PFSK-1 (cell line): ENCODE measurements around the gene PLPPR5. TPM values are rescaled to one million over a fixed set of nuclear protein-coding genes. Genes with fewer than 3 reads are reported as not detected.

Experiments
- FOXP2 ChIP-seq: optimal IDR thresholded peaks from 2 replicates; pipeline ENCODE3; 2011; ENCODE audit warnings: borderline replicate concordance, control low read depth, inconsistent platforms; ENCODE audit not compliant: insufficient read depth; ENCODE audit errors: extremely low read length, extremely low read depth
- POLR2AphosphoS5 ChIP-seq: IDR thresholded peaks from 2 replicates; pipeline ENCODE4 v1.6.1; 2012; ENCODE audit warnings: low read depth, mild to moderate bottlenecking, control low read depth, low read length, moderate library complexity
- REST ChIP-seq, 2 experiments: IDR thresholded peaks; 2 replicates each; pipeline versions ENCODE4 v1.6.1 to v1.8.0; 2011 to 2012; ENCODE audit warnings: low read depth in 2 of 2, low read length in 2 of 2, control low read depth in 1 of 2, inconsistent platforms in 1 of 2, mild to moderate bottlenecking in 1 of 2, moderate library complexity in 1 of 2; ENCODE audit not compliant: insufficient read depth in 1 of 2
- SIN3A ChIP-seq: IDR thresholded peaks from 2 replicates; pipeline ENCODE4 v1.6.1; 2012; ENCODE audit warnings: mild to moderate bottlenecking, low read length, moderate library complexity, borderline replicate concordance; ENCODE audit not compliant: insufficient read depth
- TAF1 ChIP-seq: IDR thresholded peaks from 2 replicates; pipeline ENCODE4 v1.6.1; 2012; ENCODE audit warnings: low read length, control low read depth, borderline replicate concordance; ENCODE audit not compliant: insufficient read depth
- polyA plus RNA-seq: library from polyadenylated mRNA; unstranded; fragments of >200 nt; gene quantifications from one replicate; pipeline ENCODE4 v1.2.1, GENCODE V29; 2012; ENCODE audit warnings: low read depth, missing spikeins; ENCODE audit not compliant: insufficient read length

The PLPPR5 gene, protein sequence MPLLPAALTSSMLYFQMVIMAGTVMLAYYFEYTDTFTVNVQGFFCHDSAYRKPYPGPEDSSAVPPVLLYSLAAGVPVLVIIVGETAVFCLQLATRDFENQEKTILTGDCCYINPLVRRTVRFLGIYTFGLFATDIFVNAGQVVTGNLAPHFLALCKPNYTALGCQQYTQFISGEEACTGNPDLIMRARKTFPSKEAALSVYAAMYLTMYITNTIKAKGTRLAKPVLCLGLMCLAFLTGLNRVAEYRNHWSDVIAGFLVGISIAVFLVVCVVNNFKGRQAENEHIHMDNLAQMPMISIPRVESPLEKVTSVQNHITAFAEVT
- not detected for polyA plus RNA-seq

DNA sequence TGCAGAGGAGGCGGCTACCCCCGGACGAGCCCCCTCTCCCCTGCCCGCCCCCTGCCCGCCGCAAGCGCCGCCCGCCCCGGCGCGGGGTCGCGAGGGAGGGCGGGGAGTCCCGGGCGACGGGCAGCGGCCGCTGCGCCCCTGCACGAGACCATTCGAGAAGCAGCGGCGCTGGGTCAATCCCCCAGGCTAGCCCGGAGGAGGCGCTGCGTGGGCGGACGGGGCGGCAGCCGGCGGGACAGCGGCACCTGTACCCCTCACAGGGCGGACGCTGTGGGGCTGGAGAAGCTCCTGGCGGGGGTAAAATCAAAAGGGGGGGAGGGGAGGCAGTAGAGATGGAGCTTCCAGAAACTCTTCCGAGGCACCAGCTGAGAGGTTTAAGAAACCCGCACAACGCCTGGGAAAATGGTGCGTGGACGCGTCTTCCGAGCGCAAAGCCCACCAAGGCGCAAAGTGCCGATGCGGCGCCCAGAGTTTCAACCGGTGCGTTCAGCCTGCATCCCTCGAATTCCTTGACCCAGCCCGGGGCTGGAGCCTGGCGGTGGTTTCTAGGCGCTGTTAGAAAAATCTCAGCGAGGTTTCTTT lies at the start of gene PLPPR5:
TSS of gene PLPPR5 (minus strand) at position 1 of the 582 bp plus-strand sequence. CDS start 190 bp downstream, outside the sequence.
- TF ChIP-seq TAF1: no peak

GRCh38 chr1:99051611-99052283 lies 47.1 kb upstream of the PLPPR5 start:
- no peak for TF ChIP-seq POLR2AphosphoS5
- no peak for TF ChIP-seq REST (IDR thresholded peaks at IDR 0.05; ENCODE audit: insufficient read depth in 1 of 2, low read depth in 2 of 2, low read length in 2 of 2)
- no peak for TF ChIP-seq SIN3A
- TF ChIP-seq TAF1: no peak
- TF ChIP-seq FOXP2: no peak

DNA sequence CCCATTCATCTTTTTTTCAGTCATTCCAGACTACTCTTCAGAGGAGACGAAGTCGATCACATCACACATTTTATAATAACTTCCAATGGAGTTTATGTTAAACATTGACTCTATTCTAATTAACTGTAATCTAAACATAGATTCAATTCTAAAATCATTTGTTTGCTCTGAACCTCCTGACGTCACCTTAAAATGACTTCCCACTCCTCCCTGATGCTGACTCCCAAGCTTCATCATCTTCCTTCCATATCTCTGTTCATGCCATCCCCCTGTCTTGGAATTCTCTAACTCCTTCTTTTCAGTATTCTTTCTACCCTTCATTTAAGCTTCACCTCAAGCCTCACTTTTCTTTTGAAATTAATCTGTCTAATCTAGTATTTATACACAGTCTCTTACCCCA lies 45.1 kb upstream of the PLPPR5 start:
- TF ChIP-seq REST (IDR thresholded peaks at IDR 0.05; ENCODE audit: insufficient read depth in 1 of 2, low read depth in 2 of 2, low read length in 2 of 2) (no peak), SIN3A (no peak), POLR2AphosphoS5 (no peak), TAF1 (no peak), FOXP2 (no peak)

DNA sequence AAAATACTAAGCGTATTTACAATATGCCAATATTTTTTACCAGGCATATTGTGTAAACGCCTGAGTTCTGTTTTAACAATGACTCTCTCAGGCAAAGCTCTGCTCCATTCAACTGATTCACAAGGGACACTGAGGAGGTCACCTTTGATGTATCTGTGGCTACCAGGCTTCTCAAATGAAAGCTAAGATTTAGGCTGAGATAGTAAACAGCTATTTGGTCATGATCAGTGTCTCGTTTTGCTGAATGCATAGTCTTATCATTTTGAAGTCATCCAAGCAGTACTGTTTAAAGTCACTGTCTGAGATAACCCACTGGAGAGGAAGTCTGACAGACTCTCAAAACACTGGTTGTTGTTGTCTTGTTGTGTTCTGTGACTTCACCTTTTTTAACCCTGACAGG lies 13.7 kb upstream of the PLPPR5 start:
- TF ChIP-seq POLR2AphosphoS5 (no peak), SIN3A (no peak)

DNA sequence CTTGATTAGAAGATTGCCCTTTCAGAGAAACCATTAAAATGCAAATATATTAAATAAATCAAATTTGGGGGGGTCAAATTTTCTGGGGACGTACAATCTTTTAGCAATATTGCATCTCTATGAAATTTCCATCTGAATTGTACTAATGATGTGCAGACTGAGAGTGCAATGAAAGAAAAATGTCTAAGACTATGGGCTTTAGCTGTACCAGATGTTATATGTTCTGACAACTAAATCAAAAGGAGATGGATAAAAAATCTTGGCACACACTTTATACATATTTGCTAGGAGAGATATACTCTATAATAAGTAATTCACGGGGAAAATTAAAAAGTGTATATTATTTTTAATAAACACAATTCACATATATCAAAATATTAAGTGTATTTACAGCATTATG lies 13.0 kb upstream of the PLPPR5 start:
- TF ChIP-seq TAF1 (no peak), POLR2AphosphoS5 (no peak), SIN3A (no peak), FOXP2 (no peak), REST (IDR thresholded peaks at IDR 0.05; ENCODE audit: insufficient read depth in 1 of 2, low read depth in 2 of 2, low read length in 2 of 2) (no peak)

DNA sequence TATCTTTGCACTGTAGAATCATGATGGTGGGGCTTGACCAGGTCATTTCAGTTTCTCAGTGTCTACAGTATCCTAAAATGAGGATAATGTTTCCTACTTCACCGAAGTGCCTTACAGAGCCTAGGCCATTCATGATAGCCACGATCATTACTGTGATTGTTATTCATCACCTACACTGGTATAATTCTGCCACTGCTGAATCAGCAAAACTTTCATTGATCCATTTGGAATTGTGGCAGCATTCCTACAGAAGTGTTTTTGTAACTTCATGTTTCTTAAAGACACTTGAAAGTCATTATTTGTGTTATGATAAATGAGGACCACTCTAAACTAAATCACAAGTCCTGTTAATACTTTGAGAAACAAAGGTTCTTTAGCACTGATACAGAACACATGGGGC lies 6.0 kb upstream of the PLPPR5 start:
- TF ChIP-seq TAF1: no peak
- TF ChIP-seq FOXP2: no peak
- TF ChIP-seq SIN3A: no peak
- no peak for TF ChIP-seq POLR2AphosphoS5
- no peak for TF ChIP-seq REST (IDR thresholded peaks at IDR 0.05; ENCODE audit: insufficient read depth in 1 of 2, low read depth in 2 of 2, low read length in 2 of 2)
